Measurements from ENCODE around the gene SRMS. TPM values are rescaled to one million over a fixed set of nuclear protein-coding genes. Genes with fewer than 3 reads are reported as not detected.

Gene SRMS
- polyA plus RNA-seq, 1 donor (not counting 4 experiments of a cell fraction or from before 2014, with no cell fraction given): 0.10 TPM

DNA sequence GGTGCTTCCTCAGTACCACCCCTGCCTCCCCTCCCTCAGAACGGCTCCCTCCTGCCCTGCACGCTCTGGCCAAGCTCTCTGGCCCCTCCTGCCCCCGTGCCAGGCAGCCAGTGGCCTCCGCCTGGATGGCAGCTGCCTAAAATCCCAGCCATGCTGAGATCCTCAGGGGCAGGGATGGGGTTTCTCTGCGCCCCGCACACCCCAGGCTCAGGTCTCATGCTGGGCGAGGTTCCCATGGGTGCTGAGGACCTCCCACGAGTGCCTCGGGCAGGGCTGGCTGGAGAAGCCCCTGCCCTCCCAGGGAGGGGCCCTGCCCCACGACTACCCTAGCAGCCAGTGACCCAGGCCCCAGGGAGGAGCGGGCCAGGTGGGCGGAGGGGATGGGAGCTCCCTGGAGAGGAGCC lies 13.1 kb downstream of the SRMS start:
- H3K4me3 ChIP-seq (ENCODE audit: control insufficient read depth in 2 of 3, extremely low read depth in 1 of 3, insufficient read depth in 2 of 3, low read depth in 1 of 3, low read length in 3 of 3): peak overlapping the region in 2 of 3 experiments; percentile 17 to 59
- TF ChIP-seq EZH2 (IDR thresholded peaks at IDR 0.05; ENCODE audit: low read length): no peak
- TF ChIP-seq, protein P1, sequence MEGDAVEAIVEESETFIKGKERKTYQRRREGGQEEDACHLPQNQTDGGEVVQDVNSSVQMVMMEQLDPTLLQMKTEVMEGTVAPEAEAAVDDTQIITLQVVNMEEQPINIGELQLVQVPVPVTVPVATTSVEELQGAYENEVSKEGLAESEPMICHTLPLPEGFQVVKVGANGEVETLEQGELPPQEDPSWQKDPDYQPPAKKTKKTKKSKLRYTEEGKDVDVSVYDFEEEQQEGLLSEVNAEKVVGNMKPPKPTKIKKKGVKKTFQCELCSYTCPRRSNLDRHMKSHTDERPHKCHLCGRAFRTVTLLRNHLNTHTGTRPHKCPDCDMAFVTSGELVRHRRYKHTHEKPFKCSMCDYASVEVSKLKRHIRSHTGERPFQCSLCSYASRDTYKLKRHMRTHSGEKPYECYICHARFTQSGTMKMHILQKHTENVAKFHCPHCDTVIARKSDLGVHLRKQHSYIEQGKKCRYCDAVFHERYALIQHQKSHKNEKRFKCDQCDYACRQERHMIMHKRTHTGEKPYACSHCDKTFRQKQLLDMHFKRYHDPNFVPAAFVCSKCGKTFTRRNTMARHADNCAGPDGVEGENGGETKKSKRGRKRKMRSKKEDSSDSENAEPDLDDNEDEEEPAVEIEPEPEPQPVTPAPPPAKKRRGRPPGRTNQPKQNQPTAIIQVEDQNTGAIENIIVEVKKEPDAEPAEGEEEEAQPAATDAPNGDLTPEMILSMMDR (optimal IDR thresholded peaks at IDR 0.05 in 1 of 3, IDR thresholded peaks at IDR 0.05 in 1 of 3, conservative IDR thresholded peaks at IDR 0.05 in 1 of 3; ENCODE audit: extremely low read depth in 1 of 3, insufficient read depth in 2 of 3, low read length in 3 of 3): no peak

DNA sequence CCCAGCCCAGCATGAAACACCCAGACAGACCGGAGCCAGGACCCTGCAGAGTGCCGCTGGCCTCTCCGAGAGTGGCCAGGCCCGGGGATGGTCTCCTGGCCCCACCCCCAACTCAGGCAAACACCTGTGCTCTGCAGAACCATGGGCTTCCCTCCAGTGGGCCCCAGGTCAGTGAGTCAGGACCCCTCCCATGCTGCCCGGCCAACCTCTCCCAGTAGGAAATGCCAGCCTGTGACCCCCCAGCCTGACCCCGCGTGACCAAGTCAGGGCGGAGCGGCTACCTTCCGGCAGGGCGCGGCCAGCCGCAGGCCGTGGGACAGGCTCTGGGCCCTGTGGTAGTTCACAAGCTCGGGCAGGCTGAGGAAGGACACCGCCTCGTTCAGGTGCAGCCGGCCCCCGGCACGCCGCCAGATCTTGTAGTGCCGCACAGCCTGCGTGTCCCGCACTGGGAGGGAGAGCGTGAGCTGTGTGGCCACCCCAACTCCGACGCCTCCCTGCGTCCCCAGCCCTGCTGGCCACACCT lies 13.6 kb downstream of the SRMS start:
- Histone ChIP-seq H3K36me3 (ENCODE audit: control insufficient read depth in 2 of 2, extremely low read depth in 1 of 2, insufficient read depth in 2 of 2, low read length in 2 of 2) (peaks cover 9 to 19% of the 10 kb centered on the region in 2 experiments), H3K9ac (ENCODE audit: control insufficient read depth, extremely low read depth, insufficient read depth, low read length) (peak overlapping the region; percentile 60), H4K20me1 (ENCODE audit: control insufficient read depth, extremely low read depth, insufficient read depth, low read length) (peaks cover 7% of the 10 kb centered on the region), H3K9me1 (ENCODE audit: control insufficient read depth, extremely low read depth, insufficient read depth, low read length) (no peaks in the 10 kb centered on the region), H3K79me2 (ENCODE audit: control insufficient read depth, insufficient read depth, low read length) (peaks cover 10% of the 10 kb centered on the region), H3K9me3 (ENCODE audit: control insufficient read depth, low read depth, low read length) (no peaks in the 10 kb centered on the region), H2AFZ (ENCODE audit: control insufficient read depth, low read length) (no peak overlapping the region), H3K4me1 (ENCODE audit: control insufficient read depth, extremely low read depth, insufficient read depth, low read length) (peaks cover 26% of the 10 kb centered on the region), H3K4me3 (ENCODE audit: control insufficient read depth in 2 of 3, extremely low read depth in 1 of 3, insufficient read depth in 2 of 3, low read depth in 1 of 3, low read length in 3 of 3) (peak overlapping the region in 1 of 3 experiments; percentile 17), H3K27ac (ENCODE audit: control insufficient read depth, insufficient read depth, low read length) (peak overlapping the region; percentile 49), H3K27me3 (ENCODE audit: control insufficient read depth, extremely low read depth, insufficient read depth, low read length) (no peaks in the 10 kb centered on the region), H3K4me2 (ENCODE audit: control insufficient read depth, extremely low read depth, insufficient read depth, low read depth, low read length) (peak overlapping the region; percentile 82)
- TF ChIP-seq EZH2 (IDR thresholded peaks at IDR 0.05; ENCODE audit: low read length): no peak
- TF ChIP-seq, protein P1 (optimal IDR thresholded peaks at IDR 0.05 in 1 of 3, IDR thresholded peaks at IDR 0.05 in 1 of 3, conservative IDR thresholded peaks at IDR 0.05 in 1 of 3; ENCODE audit: extremely low read depth in 1 of 3, insufficient read depth in 2 of 3, low read length in 3 of 3): no peak
- dilution Hi-C loops (cut with MboI; ENCODE audit: extremely low pct_ligation_motif_present, low sequenced_read_pairs): no loop called here
- FAIRE-seq (no peak), DNase-seq (ENCODE audit: low read depth, low spot score) (no peak)

More for the DNA sequence above, 13.1 kb downstream of the SRMS start:
- Histone ChIP-seq H3K9me1 (ENCODE audit: control insufficient read depth, extremely low read depth, insufficient read depth, low read length) (no peaks in the 10 kb centered on the region), H4K20me1 (ENCODE audit: control insufficient read depth, extremely low read depth, insufficient read depth, low read length) (peaks cover 7% of the 10 kb centered on the region), H3K27me3 (ENCODE audit: control insufficient read depth, extremely low read depth, insufficient read depth, low read length) (no peaks in the 10 kb centered on the region), H3K9me3 (ENCODE audit: control insufficient read depth, low read depth, low read length) (no peaks in the 10 kb centered on the region), H3K9ac (ENCODE audit: control insufficient read depth, extremely low read depth, insufficient read depth, low read length) (peak overlapping the region; percentile 60), H3K4me1 (ENCODE audit: control insufficient read depth, extremely low read depth, insufficient read depth, low read length) (peaks cover 26% of the 10 kb centered on the region), H2AFZ (ENCODE audit: control insufficient read depth, low read length) (no peak overlapping the region), H3K79me2 (ENCODE audit: control insufficient read depth, insufficient read depth, low read length) (peaks cover 10% of the 10 kb centered on the region), H3K27ac (ENCODE audit: control insufficient read depth, insufficient read depth, low read length) (peak overlapping the region; percentile 49), H3K4me2 (ENCODE audit: control insufficient read depth, extremely low read depth, insufficient read depth, low read depth, low read length) (peak overlapping the region; percentile 82), H3K36me3 (ENCODE audit: control insufficient read depth in 2 of 2, extremely low read depth in 1 of 2, insufficient read depth in 2 of 2, low read length in 2 of 2) (peaks cover 6 to 14% of the 10 kb centered on the region in 2 experiments)
- DNase-seq (ENCODE audit: low read depth, low spot score): no peak
- no peak for FAIRE-seq
- dilution Hi-C loops (cut with MboI; ENCODE audit: extremely low pct_ligation_motif_present, low sequenced_read_pairs): no loop called here
